Esophagus squamous epithelium (tissue), 5 donors: ENCODE results near the gene C16orf86. TPM values are rescaled to one million over a fixed set of nuclear protein-coding genes. Genes with fewer than 3 reads are reported as not detected.

ENCODE experiments used
- DNase-seq: peaks from one replicate; lab custom pipeline; 2025; lab: John Stamatoyannopoulos, UW
- H3K27ac ChIP-seq, 4 donors: fragments of 200-600 bp; sonication (generic); one replicate each; pipeline ENCODE4 v1.5.1; 2016 to 2019; ENCODE audit warnings: mild to moderate bottlenecking in 1 of 4
- H3K27me3 ChIP-seq, 4 donors: fragments of 200-600 bp; sonication (generic); 1 replicate in 3 of 4; 2 replicates in 1 of 4; pipeline versions ENCODE4 v1.5.1 to v1.6.0; 2017 to 2021; ENCODE audit warnings: antibody characterized with exemption in 1 of 4
- H3K36me3 ChIP-seq, 3 donors: fragments of 200-600 bp; sonication (generic); one replicate each; pipeline ENCODE4 v1.5.1; 2016 to 2019
- H3K4me1 ChIP-seq, 3 donors: fragments of 200-600 bp; sonication (generic); one replicate each; pipeline ENCODE4 v1.5.1; 2017 to 2019
- H3K4me3 ChIP-seq, 4 donors: fragments of 200-600 bp; sonication (generic); 1 replicate in 3 of 4; 2 replicates in 1 of 4; pipeline ENCODE4 v1.5.1; 2016 to 2019; ENCODE audit warnings: mild to moderate bottlenecking in 2 of 4, moderate library complexity in 1 of 4
- H3K9me3 ChIP-seq, 3 donors: fragments of 200-600 bp; sonication (generic); one replicate each; pipeline ENCODE4 v1.5.1; 2016 to 2019
- CTCF ChIP-seq, 6 experiments: fragments of 450-650 bp in 4 of 6; fragments of 200-600 bp in 2 of 6; sonication (generic) in 2 of 6; IDR thresholded peaks; one replicate each; pipeline ENCODE4 v1.5.1; 2016 to 2019; ENCODE audit warnings: antibody characterized with exemption in 6 of 6, mild to moderate bottlenecking in 4 of 6, moderate library complexity in 4 of 6
- POLR2A ChIP-seq, 4 donors: fragments of 450-650 bp; IDR thresholded peaks; one replicate each; pipeline ENCODE4 v1.6.1; 2017; ENCODE audit warnings: antibody characterized with exemption in 4 of 4, mild to moderate bottlenecking in 4 of 4, moderate library complexity in 3 of 4
- WGBS, 2 donors: methylation state at CpG; one replicate each; pipeline ENCODE4 v1.1.5; 2018; 5-methylcytosine and 5-hydroxymethylcytosine counted together
- intact Hi-C: fragments of 100-400 bp; cut with DNase I; formaldehyde crosslinking; loops from one replicate; pipeline ENCODE4 v1.15.0; 2022
- total RNA-seq, 4 donors: library from RNA; depleted of rRNA; stranded (reverse); fragments of >200 nt; gene quantifications; one replicate each; pipeline ENCODE4 v1.1.0, GENCODE V29; 2016
- donor health status: DM: yes; HTN: yes; CAD: no.

Gene C16orf86
- total RNA-seq, 4 donors from 2014 or later: 1.1 to 3.1 (median 2.4) TPM; not detected in 1

DNA sequence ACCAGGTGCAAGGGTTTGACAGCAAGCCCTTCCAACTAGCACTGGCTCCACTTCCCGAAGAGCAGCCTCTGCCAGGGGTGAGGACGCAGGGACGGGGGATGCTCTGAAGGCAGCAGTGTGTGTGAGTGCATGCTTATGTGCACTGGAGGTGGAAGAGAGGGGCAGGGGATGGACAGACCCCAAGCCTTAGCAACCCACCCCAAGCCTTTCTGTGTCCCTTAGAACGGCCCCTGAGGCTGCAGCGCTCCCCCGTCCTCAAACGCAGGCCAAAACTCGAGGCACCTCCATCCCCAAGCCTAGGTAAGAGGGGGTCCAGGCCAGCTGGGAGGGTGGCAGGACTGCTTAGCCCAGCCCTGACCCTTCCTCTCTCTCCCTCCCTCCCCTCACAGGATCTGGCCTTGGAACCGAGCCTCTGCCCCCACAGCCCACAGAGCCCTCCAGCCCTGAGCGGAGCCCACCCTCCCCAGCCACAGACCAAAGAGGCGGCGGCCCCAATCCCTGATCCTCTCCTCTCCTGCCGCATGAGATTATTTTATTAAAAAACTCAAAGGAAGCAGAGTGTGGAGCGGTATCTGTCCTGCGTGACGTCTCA lies 9.5 kb upstream of the C16orf86 start:
- no peak for DNase-seq
- intact Hi-C loops: no loop called here
- TF ChIP-seq CTCF (IDR thresholded peaks at IDR 0.05): no peak
- no peak for TF ChIP-seq POLR2A (IDR thresholded peaks at IDR 0.05)

DNA sequence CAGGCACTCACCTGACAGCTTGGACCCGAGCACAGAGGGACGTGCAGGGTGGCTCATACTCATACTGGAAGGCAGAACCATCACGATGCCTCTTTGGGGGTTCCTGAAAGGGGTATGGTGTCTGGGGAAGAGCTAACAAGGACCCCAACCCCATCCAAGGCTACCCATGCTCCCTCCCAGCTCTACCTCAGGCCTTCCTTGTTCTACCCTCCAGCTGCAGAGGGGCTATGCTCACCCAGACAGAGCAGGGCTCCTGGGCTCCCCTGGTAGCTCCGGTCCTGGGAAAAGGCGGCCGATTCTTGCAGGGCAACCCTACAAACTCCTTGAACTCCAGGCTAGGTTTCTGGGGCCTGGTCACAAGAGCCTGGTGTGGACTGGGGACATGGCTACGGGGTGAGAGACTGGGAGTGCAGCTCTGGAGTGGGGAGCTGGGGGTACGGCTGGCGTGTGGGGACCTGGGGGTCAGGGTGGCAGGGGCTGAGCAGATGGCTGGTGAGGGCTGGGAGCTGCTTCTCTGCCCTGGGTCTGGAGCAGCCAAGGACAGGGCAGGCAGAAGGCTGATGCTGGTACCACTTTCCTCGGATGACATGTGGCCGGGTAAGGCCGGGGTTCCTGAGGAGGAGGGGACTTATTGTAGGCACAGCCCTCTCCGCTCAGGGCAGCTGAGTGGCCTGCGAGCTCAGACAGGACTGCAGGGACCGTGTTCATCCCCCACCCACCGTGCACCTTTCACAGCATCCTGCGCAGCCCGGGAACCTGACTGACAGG lies 8.7 kb upstream of the C16orf86 start:
- no peaks in the 10 kb centered on the region for H3K9me3 ChIP-seq
- H3K4me3 ChIP-seq: no peak overlapping the region
- H3K4me1 ChIP-seq: peaks cover 25 to 41% (median 31%) of the 10 kb centered on the region in 3 donors
- intact Hi-C loops: no loop called here
- no peak for DNase-seq
- WGBS, 2 donors: 85 to 89% methylated on average over 7 to 14 of the region's 18 CpGs
- H3K36me3 ChIP-seq: peaks cover 6 to 36% (median 7%) of the 10 kb centered on the region in 3 donors
- no peak for TF ChIP-seq POLR2A (IDR thresholded peaks at IDR 0.05)
- TF ChIP-seq CTCF (IDR thresholded peaks at IDR 0.05): no peak
- no peak overlapping the region for H3K27ac ChIP-seq
- H3K27me3 ChIP-seq: peaks cover 8 to 28% (median 15%) of the 10 kb centered on the region in 4 donors

More for the DNA sequence above, 9.5 kb upstream of the C16orf86 start:
- no peaks in the 10 kb centered on the region for H3K9me3 ChIP-seq
- 86 to 93% methylated on average over 7 to 16 of the region's 16 CpGs for WGBS, 2 donors
- no peak overlapping the region for H3K4me3 ChIP-seq
- H3K27ac ChIP-seq: no peak overlapping the region
- H3K27me3 ChIP-seq: peaks cover 11 to 36% (median 17%) of the 10 kb centered on the region in 4 donors
- H3K36me3 ChIP-seq: peaks cover 6 to 28% (median 7%) of the 10 kb centered on the region in 3 donors
- peaks cover 25 to 48% (median 36%) of the 10 kb centered on the region in 3 donors for H3K4me1 ChIP-seq

GRCh38 chr16:67658849-67659674 lies 7.6 kb upstream of the C16orf86 start:
- no peak for TF ChIP-seq CTCF (IDR thresholded peaks at IDR 0.05)
- no peak for TF ChIP-seq POLR2A (IDR thresholded peaks at IDR 0.05)
- Histone ChIP-seq H3K4me1 (peaks cover 17 to 30% (median 23%) of the 10 kb centered on the region in 3 donors), H3K27me3 (peaks cover 5 to 16% (median 6%) of the 10 kb centered on the region in 4 donors), H3K27ac (peak overlapping the region in 3 of 4 donors; percentile 84 to 97 (median 96)), H3K4me3 (peak overlapping the region; percentile 53 to 82 (median 78)), H3K36me3 (peaks cover 6 to 46% (median 7%) of the 10 kb centered on the region in 3 donors), H3K9me3 (no peaks in the 10 kb centered on the region)
- intact Hi-C loops: no loop called here
- DNase-seq: no peak
- WGBS, 2 donors: 17 to 57% methylated on average over 4 to 13 of the region's 21 CpGs

DNA sequence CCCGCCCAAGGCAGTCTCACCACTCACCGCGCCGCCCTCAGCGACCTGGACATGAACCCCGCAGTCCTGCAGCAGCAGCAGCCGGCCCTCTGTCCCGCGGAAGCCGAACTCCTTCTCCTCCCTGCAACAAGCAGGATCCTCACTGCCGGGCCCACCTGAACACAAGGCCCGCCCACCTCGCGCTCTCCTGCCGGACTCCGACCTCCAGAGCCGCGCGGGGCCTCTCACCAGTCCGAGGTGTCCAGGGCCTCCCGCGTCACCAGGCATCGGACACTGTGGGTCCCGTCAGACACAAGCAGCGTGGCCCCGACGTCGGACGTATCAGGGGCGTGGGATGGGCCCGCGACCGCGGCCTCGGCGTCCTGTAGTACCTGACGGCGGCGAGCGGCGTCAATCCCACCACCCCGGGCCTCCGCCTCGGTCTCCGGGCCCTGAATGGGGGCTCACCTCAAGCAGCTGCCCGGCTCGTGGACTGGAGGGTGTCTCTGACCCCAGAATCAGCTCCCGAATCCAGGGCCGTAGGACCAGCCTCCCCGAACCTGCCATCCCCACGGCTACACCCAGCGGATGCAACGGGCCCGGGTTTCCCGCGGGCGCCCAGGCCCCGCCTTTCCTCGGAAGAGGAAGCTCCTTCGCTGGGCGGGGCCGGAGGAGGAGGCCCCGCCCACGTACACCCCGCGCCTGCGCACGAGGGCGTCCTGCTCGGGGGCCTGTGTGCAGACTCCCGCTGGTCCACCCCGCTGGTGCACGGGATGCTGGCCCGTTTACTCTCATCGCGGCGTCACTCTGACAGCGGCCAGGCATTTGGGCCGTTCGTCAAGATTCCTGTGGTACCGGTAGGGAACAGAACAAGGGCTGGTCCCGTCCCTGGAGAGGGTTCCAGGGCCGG lies 6.7 kb upstream of the C16orf86 start, which contains the start of gene ACD:
Gene ACD (minus strand): TSS at position 586 of the 889 bp plus-strand sequence. CDS start 40 bp downstream, at position 546.
- H3K27me3 ChIP-seq: peaks cover 0 to 8% (median 0%) of the 10 kb centered on the region in 4 donors
- TF ChIP-seq POLR2A (IDR thresholded peaks at IDR 0.05) (peak in 3 of 4 donors; percentile 48 to 90 (median 67)), CTCF (IDR thresholded peaks at IDR 0.05) (no peak)
- intact Hi-C loops: loop anchor here (10.0 kb wide), 1 partner anchor 95 kb away; the partner anchor contains the start of gene CTCF
- H3K27ac ChIP-seq: peak within 1 kb of the TSS; percentile 84 to 97 (median 96)
- no peaks in the 10 kb centered on the region for H3K9me3 ChIP-seq
- peaks cover 17 to 28% (median 23%) of the 10 kb centered on the region in 3 donors for H3K4me1 ChIP-seq
- peak within 1 kb of the TSS; percentile 53 to 82 (median 78) for H3K4me3 ChIP-seq
- peaks cover 6 to 46% (median 7%) of the 10 kb centered on the region in 3 donors for H3K36me3 ChIP-seq
- WGBS, 2 donors: 2% methylated on average over 11 of the region's 83 CpGs; no CpG with 5 or more reads in 1 of the 2 donors
- peak; percentile 50 for DNase-seq
